ENCODE results near the gene TMEM19. TPM values are rescaled to one million over a fixed set of nuclear protein-coding genes. Genes with fewer than 3 reads are reported as not detected.

Gene TMEM19
- total RNA-seq, 1 donor from 2014 or later = 25.7 TPM

DNA sequence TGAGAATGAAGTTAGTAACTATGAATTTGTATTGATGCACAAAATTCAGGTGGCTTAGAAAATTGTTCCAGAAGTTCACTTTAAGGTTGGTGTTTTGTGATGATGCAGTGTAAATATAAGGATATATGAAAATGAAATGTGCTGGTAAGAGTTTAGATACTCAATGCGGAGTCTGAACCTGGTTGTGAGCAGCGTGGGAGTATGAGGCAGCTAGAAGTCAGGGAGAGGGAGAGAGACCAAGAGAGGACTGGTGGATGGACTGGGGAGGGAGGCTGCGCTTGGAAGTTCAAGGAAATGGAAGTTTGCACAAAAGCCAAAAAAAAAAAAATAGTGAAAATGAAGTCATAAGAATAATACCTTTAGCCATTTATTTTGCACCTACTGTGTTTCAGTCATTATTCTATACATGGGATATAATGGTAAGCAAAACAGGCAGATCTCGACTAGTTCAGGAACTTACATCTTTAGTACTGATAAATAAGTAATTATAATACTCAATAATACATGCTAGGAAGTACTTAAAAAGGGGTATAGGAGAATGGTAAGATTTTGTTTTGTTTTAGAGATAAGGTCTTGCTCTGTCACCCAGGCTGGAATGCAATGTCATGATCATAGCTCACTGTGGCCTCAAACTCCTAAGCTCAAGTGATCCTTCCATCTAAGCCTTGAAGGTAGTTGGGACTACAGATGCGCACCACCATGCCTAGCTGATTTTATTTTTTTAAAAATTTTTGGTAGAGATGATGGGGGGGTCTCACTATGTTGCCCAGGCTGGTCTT, 58.8 kb downstream of the TMEM19 start:
- no peak for DNase-seq (ENCODE audit: missing footprints)
- no peak for ATAC-seq
- intact Hi-C loops (cut with DNase I) = loop anchor here (5.0 kb wide), 2 partner anchors 57 to 107 kb away; partner anchors contain the start of gene TMEM19

DNA sequence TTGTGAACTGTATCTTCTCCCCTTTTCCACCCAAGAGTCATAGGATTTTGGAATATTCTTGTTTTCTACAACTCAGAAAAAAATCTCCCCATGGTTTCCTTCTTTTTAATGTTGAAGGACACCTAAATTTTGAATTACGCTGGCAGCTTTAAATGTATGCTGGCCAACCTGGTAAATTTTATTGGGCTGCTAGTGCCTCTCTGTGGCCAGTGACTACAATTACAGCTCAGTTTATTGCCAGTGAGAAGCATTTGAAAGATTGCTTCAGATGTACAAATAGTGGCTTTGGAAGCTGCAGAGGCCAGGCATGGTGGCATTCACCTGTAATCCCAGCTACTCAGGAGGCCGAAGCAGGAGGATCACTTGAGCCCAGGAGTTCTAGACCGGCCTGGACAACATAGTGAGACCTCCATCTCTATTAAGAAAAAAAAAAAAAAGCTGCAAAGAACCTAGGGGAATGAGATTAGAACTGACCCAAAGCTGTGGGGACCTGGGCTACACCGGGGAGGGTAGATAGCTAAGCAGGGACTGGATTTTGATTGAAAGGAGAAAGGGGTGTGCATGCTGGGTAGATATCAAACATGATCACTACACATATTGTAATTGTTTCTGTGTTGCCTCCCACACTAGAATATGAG, 61.2 kb downstream of the TMEM19 start:
- ATAC-seq = peak; percentile 76
- intact Hi-C loops (cut with DNase I) = loop anchor here (1.0 to 5.0 kb wide), 3 partner anchors 60 to 332 kb away; partner anchors contain the start of gene TMEM19

DNA sequence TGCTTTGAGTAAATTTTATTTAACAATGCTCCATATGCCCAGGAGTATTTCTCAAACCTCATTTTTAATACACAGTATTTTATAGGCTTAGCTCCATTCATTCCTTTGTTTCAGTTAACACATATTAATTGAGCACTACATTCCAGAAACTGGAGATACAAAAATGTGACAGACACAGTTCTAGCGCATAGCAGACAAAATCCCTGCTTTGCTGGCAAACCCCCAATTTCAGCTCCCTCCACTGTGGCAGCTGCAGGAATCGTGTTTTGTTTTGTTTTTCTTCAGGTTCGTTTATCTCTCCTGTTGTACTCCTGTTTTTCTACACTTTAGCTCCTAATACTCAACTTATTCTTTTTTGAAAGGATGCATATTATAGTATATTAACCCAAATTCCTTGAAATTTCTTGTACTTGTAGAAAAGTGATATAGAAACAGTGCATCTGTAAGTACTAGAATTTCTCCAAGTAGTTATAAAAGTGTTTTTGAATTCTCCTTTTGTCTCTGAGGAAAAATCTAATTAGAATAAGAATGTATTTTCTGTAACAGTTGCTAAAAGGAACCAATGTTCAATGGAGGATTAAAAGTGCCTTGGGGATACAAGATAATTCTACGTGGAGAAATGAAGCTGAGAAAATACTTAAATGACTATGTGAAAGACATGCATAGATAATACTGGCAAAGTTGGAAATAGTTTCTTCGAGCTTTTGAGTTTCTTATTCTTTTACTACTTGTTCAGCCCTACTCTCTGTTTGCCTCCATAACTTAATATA, 62.4 kb downstream of the TMEM19 start:
- DNase-seq (ENCODE audit: missing footprints) = no peak
- intact Hi-C loops (cut with DNase I) = loop anchor here (5.0 kb wide), 2 partner anchors 61 to 111 kb away; partner anchors contain the start of gene TMEM19
- no peak for ATAC-seq

More for the DNA sequence above, 61.2 kb downstream of the TMEM19 start:
- DNase-seq (ENCODE audit: missing footprints) = no peak

DNA sequence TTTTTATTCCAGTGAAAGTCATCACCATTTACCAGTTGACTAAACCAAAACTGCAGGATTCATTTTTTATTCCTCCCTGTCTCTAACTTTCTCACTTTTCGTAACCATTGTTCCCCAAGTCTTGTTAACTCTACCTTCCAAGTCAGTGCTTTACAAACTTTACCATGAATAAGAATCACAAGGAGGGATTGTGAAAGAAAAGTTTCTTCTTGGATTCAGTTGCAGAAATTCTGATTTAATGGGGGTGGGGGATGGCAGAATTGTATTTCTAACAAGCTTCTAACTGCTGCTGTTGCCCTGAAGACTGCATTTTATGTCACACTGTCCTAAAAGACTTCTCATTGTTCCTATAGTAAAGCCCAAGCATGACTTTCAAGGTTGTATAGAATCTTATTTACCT, 63.8 kb downstream of the TMEM19 start:
- intact Hi-C loops (cut with DNase I) = loop anchor here (5.0 kb wide), 2 partner anchors 62 to 112 kb away; partner anchors contain the start of gene TMEM19
- ATAC-seq (no peak), DNase-seq (ENCODE audit: missing footprints) (no peak)

DNA sequence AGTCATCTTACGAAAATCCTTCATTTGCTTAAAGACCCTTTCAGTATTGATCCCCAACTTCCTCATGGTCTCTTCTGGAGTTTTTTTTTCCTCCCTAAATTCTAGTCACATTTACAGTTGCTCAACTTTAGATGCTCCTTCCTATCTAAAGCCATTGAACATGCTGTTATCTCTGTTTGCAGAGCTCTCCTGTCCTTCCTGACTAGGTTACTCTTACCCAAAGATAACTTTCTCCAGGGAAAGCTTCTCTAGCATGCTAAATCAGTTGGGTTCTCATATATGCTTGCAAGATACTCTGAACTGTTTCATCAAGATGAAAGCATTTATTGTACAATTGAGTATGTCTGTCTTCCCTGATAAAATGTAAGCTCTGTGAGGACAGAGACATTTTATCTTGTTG, 67.0 kb downstream of the TMEM19 start:
- DNase-seq (ENCODE audit: missing footprints) (no peak), ATAC-seq (no peak)
- intact Hi-C loops (cut with DNase I) = no loop called here

Other genes starting within 250 kb of the TMEM19 start
- not detected for gene LGR5, start 246.3 kb upstream of the TMEM19 start, total RNA-seq
- gene ZFC3H1, start 22.2 kb upstream of the TMEM19 start, total RNA-seq = 15.2 TPM
- 7.4 TPM for gene THAP2, start 21.8 kb upstream of the TMEM19 start, total RNA-seq
- gene RAB21, start 68.8 kb downstream of the TMEM19 start, total RNA-seq = 167 TPM
- gene TBC1D15, start 153.7 kb downstream of the TMEM19 start, total RNA-seq = 24.3 TPM